Mammary epithelial cell (primary cell): ENCODE results near the gene FCRL4.

Experiments
- EZH2 ChIP-seq: IDR thresholded peaks from 2 replicates; pipeline ENCODE4 v1.6.1; 2012; ENCODE audit warnings: low read length, inconsistent platforms, borderline replicate concordance
- TF ChIP-seq, protein P1 (sequence below), 2 donors: IDR thresholded peaks in 1 of 2; conservative IDR thresholded peaks in 1 of 2; 2 replicates each; pipeline ENCODE4 v1.5.1; 2011 to 2012; ENCODE audit warnings: inconsistent platforms in 2 of 2, low read length in 2 of 2, mild to moderate bottlenecking in 2 of 2, control low read depth in 1 of 2, low read depth in 1 of 2; ENCODE audit not compliant: insufficient read depth in 1 of 2; ENCODE audit errors: extremely low read depth in 1 of 2

DNA sequence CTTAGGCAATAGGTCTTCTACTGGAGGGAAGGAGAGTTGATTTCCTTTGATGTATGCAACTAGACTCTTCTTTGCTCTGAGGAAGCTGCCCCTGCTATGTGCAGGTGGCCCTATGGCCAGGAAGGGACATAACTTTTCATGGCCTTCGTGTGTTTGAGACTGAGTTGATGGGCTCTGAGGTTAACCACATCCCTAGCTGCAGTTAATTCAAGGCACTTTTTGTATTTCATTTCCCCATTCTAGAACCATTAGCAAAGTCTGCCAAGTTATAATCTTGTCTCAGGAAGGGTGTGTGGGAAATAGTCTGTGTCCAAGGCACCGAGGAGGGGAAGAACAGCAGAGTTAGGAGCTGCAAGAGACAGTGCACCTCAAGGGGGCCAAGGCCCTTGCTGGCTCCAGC lies 2.5 kb downstream of the FCRL4 start:
- TF ChIP-seq, protein P1, sequence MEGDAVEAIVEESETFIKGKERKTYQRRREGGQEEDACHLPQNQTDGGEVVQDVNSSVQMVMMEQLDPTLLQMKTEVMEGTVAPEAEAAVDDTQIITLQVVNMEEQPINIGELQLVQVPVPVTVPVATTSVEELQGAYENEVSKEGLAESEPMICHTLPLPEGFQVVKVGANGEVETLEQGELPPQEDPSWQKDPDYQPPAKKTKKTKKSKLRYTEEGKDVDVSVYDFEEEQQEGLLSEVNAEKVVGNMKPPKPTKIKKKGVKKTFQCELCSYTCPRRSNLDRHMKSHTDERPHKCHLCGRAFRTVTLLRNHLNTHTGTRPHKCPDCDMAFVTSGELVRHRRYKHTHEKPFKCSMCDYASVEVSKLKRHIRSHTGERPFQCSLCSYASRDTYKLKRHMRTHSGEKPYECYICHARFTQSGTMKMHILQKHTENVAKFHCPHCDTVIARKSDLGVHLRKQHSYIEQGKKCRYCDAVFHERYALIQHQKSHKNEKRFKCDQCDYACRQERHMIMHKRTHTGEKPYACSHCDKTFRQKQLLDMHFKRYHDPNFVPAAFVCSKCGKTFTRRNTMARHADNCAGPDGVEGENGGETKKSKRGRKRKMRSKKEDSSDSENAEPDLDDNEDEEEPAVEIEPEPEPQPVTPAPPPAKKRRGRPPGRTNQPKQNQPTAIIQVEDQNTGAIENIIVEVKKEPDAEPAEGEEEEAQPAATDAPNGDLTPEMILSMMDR (conservative IDR thresholded peaks at IDR 0.05 in 1 of 2, IDR thresholded peaks at IDR 0.05 in 1 of 2; ENCODE audit: extremely low read depth in 1 of 2, insufficient read depth in 1 of 2, low read depth in 1 of 2, low read length in 2 of 2): no peak
- TF ChIP-seq EZH2: no peak
